GM21423 (cell line): ENCODE data around the gene RUFY3.
"Not testable (repeated sequence)": the region's sequence is repeated elsewhere in the genome, so short reads cannot be mapped to it uniquely, and the experiment has no call there.

Experiments
- ATAC-seq: cut with Tn5 transposase; IDR thresholded peaks from one replicate; pipeline ENCODE4 v1.9.1; 2021; ENCODE audit warnings: mild to moderate bottlenecking, moderate library complexity; ENCODE audit not compliant: unreplicated experiment

RUFY3 gene

GRCh38 chr4:70838666-70839588 lies 117.2 kb downstream of the RUFY3 start:
- ATAC-seq = peak; percentile 44

DNA sequence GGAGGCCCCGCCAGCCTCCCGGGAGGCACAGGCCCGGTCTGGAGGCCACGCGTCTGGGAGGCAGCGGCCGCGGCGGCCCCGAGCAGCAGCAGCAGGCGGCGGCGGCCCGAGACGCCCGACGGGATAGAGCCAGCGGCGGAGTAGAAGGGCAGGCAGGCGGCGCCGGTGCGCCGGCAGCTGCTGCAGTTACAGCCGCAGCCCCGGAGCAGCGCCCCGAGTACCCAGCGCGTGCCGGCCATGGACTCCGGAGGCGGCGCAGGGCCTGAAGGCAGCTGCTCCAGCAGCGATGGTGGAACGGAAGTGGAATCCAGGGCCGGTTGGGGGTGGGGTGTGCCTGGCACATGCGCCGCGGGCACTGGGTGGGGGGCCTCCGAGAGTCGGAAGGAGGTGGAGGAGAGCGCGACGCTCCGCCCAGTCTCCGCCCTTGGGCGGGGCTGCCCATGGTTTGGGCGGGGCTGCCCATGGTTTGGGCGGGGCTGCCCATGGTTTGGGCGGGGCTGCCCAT lies 117.9 kb downstream of the RUFY3 start, which contains the start of gene GRSF1:
TSS of gene GRSF1 (minus strand) at position 302 of the 505 bp plus-strand sequence. CDS start at position 239, 63 bp downstream.
- ATAC-seq = peak; percentile 63

DNA sequence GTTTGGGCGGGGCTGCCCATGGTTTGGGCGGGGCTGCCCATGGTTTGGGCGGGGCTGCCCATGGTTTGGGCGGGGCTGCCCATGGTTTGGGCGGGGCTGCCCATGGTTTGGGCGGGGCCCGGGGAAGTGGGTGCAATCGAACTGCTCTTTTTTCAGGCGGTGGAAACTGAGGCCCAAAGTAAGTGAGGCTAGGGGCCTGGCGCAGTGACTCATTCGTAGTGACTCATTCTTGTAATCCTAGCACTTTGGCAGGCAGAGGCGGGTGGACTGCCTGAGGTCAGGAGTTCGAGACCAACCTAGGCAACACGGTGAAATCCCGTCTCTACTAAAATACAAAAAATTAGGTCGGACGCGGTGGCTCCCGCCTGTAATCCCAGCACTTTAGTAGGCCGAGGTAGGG lies 118.4 kb downstream of the RUFY3 start:
- not testable (repeated sequence) for ATAC-seq

DNA sequence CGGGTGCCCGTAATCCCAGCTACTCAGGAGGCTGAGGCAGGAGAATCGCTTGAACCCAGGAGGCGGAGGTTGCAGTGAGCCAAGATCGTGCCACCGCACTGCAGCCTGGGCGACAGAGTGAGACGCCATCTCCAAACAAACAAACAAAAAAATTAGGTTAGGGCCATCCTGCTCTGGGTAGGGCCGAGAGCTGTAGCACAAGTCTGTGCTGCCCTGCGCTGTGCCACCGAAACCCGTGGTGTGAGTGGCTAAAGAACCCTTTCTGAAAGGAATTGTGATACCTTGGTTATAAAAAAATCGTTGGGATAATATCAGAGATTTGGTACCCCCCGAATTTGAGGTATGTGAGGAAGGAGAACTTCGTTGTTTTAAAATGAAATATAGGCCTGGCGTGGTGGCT lies 118.9 kb downstream of the RUFY3 start:
- ATAC-seq = not testable (repeated sequence)

GRCh38 chr4:70841211-70841610 lies 119.4 kb downstream of the RUFY3 start:
- no peak for ATAC-seq

- ATAC-seq = no peak
Observed at GRCh38 chr4:70841951-70842350, 120.2 kb downstream of the RUFY3 start.

- ATAC-seq = peak; percentile 24
Observed at GRCh38 chr4:70842761-70843435, 121.1 kb downstream of the RUFY3 start.

DNA sequence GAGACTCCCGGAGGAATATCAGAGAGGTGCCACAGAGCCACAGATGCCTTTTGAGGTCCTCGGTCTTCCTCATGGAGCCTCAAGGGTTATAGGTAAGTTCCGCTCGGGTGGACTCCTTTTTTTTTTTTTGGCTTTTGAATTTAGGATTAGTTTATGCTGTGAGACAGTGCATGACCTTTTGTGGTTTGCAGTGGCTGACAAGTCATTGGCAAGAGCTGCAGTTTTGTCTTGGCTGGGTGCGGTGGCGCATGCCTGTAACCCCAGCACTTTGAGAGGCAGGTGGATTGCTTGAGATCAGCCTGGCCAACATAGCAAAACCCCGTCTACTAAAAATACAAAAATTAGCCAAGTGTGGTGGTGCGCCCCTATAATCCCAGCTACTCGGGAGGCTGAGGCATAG lies 122.4 kb downstream of the RUFY3 start:
- ATAC-seq = peak; percentile 39

DNA sequence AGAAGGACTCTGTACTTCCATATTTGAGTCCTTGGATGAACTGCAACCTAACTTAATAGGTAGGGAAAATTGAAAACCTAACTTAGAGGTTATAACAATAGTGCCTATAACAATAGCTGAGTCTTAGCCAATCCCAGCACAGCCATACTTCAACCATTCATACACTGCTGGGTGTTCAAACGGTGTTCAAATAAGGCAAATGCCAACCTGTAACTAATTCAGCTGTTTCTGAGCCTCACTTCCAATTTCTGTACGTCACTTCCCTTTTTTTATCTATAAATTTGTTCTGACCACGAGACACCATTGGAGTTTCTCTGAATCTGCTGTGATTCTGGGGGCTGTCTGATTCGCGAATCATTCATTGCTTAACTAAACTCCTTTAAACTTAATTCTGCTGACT lies 127.5 kb downstream of the RUFY3 start:
- ATAC-seq = no peak

GRCh38 chr4:70855464-70855863 lies 133.7 kb downstream of the RUFY3 start:
- no peak for ATAC-seq
